HG03064 (cell line): ENCODE measurements around the gene MROH2B.

ENCODE experiments used
- ATAC-seq: cut with Tn5 transposase; IDR thresholded peaks from one replicate; pipeline ENCODE4 v1.9.1; 2021; ENCODE audit warnings: low read depth; ENCODE audit not compliant: unreplicated experiment

MROH2B gene

GRCh38 chr5:40976041-40976440 lies 95.1 kb downstream of the MROH2B start:
- ATAC-seq, result no peak

DNA sequence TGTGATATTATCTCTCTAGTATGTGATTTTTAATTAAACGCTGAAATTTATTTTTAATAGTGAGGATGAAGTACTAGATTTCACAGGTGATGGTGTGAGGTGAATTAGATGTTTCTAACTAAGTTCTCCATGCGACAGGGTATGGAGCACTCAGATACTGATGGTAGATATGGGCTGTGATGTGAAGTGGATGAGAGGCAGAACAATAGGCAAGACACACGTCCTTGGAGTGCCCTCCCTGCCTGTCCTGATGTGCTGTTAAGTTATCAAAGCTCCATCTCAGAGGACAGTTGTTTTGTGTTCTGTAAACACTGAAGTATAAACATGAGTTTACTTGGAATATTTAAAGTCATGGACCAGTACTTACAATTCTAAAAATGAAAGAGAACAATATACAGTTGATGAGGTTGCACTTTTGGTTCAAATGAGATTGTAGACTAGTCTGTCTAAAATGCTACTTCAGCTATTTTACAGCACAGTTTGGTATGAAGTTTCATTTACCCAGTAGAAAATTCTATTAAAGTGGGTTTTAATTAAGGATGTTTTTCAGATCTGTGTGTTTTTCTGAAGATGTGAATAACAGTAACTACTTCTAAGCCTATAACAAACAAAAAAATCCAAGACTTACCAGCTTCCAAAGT lies 97.7 kb downstream of the MROH2B start:
- ATAC-seq, result no peak

DNA sequence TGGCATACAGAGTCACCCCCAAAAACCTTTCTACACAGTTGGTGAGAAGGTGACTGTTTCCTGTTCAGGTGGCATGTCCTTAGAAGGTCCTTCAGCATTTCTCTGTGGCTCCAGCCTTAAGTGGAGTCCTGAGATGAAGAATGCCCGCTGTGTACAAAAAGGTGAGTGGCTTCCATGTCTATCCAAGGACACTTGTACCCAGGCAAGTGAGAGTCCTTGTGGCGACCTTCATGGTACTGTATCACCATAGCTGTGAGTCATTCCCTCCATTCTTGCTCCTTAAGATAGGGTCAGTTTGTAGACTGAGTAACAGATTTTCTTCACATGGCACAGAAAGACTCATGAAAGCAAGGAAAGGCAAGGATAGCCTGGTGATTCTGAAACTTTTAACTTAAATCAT lies 98.7 kb downstream of the MROH2B start:
- no peak for ATAC-seq

- ATAC-seq, result no peak
These were observed 108.8 kb downstream of the MROH2B start for GRCh38 chr5:40962207-40962955.

DNA sequence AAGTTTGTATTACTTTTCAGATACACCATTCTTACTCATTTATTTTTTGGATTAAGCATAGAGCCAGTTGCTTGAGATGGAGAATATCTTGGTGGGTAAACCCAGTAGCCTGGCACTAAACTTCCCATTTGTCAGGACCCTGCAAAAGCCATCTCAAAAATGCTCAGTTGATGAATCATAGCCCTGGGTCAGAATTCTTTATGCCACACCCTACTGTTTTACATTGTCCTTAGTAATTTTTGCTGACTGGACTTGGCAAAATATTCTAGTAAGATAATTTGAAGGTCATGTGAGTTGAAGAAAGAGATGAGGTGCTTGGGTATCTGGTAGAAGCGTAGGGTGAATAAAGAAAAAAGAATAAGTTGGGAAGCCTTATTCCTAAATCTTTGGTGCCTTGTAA lies 111.1 kb downstream of the MROH2B start:
- no peak for ATAC-seq

DNA sequence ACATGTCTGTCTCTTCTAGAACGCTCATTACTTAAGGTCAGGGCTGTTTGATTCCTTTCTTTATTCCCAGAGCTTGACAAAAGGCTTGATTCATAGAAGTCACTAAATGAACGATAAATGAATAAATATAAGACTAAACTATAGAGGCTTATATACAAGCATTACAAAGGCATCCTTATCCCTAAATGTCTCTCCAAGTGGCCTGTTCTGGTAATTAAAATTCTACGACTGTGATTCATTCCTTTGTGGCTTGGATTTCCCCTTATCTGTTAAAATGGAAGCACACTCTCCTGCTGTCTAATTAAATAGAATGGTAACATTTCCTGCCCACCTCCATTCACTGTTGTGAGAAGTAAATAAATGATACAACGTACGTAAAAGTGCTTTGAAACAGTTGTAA lies 112.3 kb downstream of the MROH2B start:
- ATAC-seq, result no peak

GRCh38 chr5:40957048-40957447 lies 114.1 kb downstream of the MROH2B start:
- ATAC-seq, result no peak

DNA sequence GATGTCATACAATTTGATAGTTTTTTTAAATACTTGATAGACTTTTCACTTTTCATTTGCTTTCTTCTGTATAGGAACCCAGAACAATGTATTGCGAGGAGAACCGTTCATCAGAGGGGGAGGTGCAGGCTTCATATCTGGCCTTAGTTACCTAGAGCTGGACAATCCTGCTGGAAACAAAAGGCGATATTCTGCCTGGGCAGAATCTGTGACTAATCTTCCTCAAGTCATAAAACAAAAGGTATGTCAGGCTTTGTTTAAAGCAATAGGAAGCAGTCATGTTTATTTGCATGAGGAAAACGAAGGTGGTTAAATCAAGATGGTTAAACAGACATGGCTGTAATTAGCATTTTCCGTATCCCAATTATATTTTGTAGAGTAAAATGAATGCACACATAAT lies 115.8 kb downstream of the MROH2B start:
- ATAC-seq, result no peak
